Naive B cell (primary cell): ENCODE measurements around the gene FSD1. TPM values are rescaled to one million over a fixed set of nuclear protein-coding genes. Genes with fewer than 3 reads are reported as not detected.

Source experiments
- ATAC-seq, 2 donors: fragments of 150-1000 bp; cut with Tn5 transposase; 2 replicates each; pipeline ENCODE4 v1.10.0; 2021; ENCODE audit warnings: low read depth in 2 of 2, mild to moderate bottlenecking in 2 of 2, moderate library complexity in 2 of 2
- DNase-seq: peaks from one replicate; pipeline ENCODE4 v3.0.0; 2022
- H3K27ac Mint-ChIP-seq, 6 donors: one replicate each; pipeline ENCODE4 v1.8.0; 2020 to 2022; ENCODE audit warnings: mild to moderate bottlenecking in 6 of 6, mixed read lengths in 6 of 6, moderate library complexity in 5 of 6, inconsistent platforms in 2 of 6
- H3K27me3 Mint-ChIP-seq, 3 donors: one replicate each; pipeline ENCODE4 v1.8.0; 2021 to 2022; ENCODE audit warnings: mixed read lengths in 3 of 3, mild to moderate bottlenecking in 1 of 3
- H3K36me3 Mint-ChIP-seq, 2 donors: one replicate each; pipeline ENCODE4 v1.8.0; 2020 to 2022; ENCODE audit warnings: mixed read lengths in 2 of 2, inconsistent platforms in 1 of 2, mild to moderate bottlenecking in 1 of 2
- H3K4me1 Mint-ChIP-seq, 3 donors: one replicate each; pipeline ENCODE4 v1.8.0; 2020 to 2022; ENCODE audit warnings: mixed read lengths in 3 of 3, inconsistent platforms in 1 of 3, mild to moderate bottlenecking in 1 of 3, moderate library complexity in 1 of 3
- H3K4me3 Mint-ChIP-seq, 8 donors: one replicate each; pipeline ENCODE4 v1.8.0; 2020 to 2022; ENCODE audit warnings: mild to moderate bottlenecking in 8 of 8, mixed read lengths in 8 of 8, moderate library complexity in 8 of 8, inconsistent platforms in 2 of 8
- H3K9me3 Mint-ChIP-seq, 7 donors: one replicate each; pipeline ENCODE4 v1.8.0; 2020 to 2022; ENCODE audit warnings: mixed read lengths in 7 of 7, mild to moderate bottlenecking in 5 of 7, inconsistent platforms in 2 of 7, moderate library complexity in 1 of 7
- polyA plus RNA-seq, 6 donors: library from polyadenylated mRNA; unstranded; fragments of 300-500 nt; fragmentation: Illumina TruSeq; gene quantifications; one replicate each; pipeline ENCODE4 v1.2.3, GENCODE V29; 2021; ENCODE audit warnings: low read depth in 6 of 6

FSD1 gene
- polyA plus RNA-seq, 6 donors from 2014 or later = 1.00 to 1.6 (median 1.3) TPM; not detected in 2

DNA sequence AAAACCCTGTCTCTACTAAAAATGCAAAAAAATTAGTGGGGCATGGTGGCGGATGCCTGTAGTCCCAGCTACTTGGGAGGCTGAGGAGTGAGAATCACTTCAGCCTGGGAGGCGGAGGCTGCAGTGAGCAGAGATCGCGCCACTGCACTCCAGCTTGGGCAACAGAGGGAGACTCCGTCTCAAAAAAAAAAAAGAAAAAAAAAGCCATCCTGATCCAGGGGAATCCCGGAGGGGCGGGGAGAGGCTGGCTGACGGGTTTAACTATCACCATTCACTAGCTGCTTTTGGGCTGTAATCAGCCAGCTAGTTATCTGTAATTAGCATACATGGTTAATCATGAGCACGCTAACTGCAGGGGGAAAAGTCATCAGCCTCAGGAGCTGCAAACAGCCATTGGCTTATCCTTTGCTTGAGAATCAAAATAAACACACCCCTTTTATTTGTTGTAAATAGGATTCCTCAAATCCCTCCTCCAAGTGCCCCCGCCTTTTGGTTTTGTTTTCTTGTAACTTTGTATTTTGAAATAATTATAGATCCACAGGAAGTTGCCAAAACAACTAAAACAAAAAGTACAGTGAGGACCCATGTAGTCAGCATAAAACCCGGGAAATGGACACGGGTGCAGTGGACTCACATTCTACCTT is 9.6 kb downstream of the FSD1 start:
- peaks cover 0 to 2% (median 0%) of the 10 kb centered on the region in 3 donors for H3K4me1 Mint-ChIP-seq
- H3K36me3 Mint-ChIP-seq = no peaks in the 10 kb centered on the region
- no peak overlapping the region for H3K4me3 Mint-ChIP-seq
- H3K9me3 Mint-ChIP-seq = peaks cover 0 to 4% (median 0%) of the 10 kb centered on the region in 7 donors
- no peak overlapping the region for H3K27ac Mint-ChIP-seq
- DNase-seq (no peak), ATAC-seq (no peak)
- no peaks in the 10 kb centered on the region for H3K27me3 Mint-ChIP-seq

- H3K27me3 Mint-ChIP-seq = peaks cover 0 to 7% (median 0%) of the 10 kb centered on the region in 3 donors
- H3K9me3 Mint-ChIP-seq = peaks cover 5 to 18% (median 9%) of the 10 kb centered on the region in 7 donors
- ATAC-seq (no peak), DNase-seq (no peak)
- H3K36me3 Mint-ChIP-seq = no peaks in the 10 kb centered on the region
- H3K4me3 Mint-ChIP-seq = no peak overlapping the region
- peaks cover 0 to 11% (median 8%) of the 10 kb centered on the region in 3 donors for H3K4me1 Mint-ChIP-seq
- H3K27ac Mint-ChIP-seq = no peak overlapping the region
Observed at GRCh38 chr19:4316956-4317355, 12.6 kb downstream of the FSD1 start.

- no peaks in the 10 kb centered on the region for H3K36me3 Mint-ChIP-seq
- peaks cover 6 to 19% (median 10%) of the 10 kb centered on the region in 7 donors for H3K9me3 Mint-ChIP-seq
- DNase-seq = no peak
- no peak for ATAC-seq
- peaks cover 0 to 7% (median 0%) of the 10 kb centered on the region in 3 donors for H3K27me3 Mint-ChIP-seq
- peaks cover 0 to 11% (median 8%) of the 10 kb centered on the region in 3 donors for H3K4me1 Mint-ChIP-seq
- peak overlapping the region in 2 of 6 donors; percentile 24 to 54 for H3K27ac Mint-ChIP-seq
- H3K4me3 Mint-ChIP-seq = no peak overlapping the region
Observed at GRCh38 chr19:4318460-4318859, 14.1 kb downstream of the FSD1 start.

- ATAC-seq = no peak
- Mint-ChIP-seq H3K9me3 (peaks cover 6 to 19% (median 10%) of the 10 kb centered on the region in 7 donors), H3K4me3 (no peak overlapping the region), H3K4me1 (peaks cover 0 to 11% (median 8%) of the 10 kb centered on the region in 3 donors), H3K36me3 (no peaks in the 10 kb centered on the region), H3K27ac (peak overlapping the region in 1 of 6 donors; percentile 54), H3K27me3 (peaks cover 0 to 7% (median 0%) of the 10 kb centered on the region in 3 donors)
- no peak for DNase-seq
Observed at GRCh38 chr19:4319067-4319718, 14.8 kb downstream of the FSD1 start.

DNA sequence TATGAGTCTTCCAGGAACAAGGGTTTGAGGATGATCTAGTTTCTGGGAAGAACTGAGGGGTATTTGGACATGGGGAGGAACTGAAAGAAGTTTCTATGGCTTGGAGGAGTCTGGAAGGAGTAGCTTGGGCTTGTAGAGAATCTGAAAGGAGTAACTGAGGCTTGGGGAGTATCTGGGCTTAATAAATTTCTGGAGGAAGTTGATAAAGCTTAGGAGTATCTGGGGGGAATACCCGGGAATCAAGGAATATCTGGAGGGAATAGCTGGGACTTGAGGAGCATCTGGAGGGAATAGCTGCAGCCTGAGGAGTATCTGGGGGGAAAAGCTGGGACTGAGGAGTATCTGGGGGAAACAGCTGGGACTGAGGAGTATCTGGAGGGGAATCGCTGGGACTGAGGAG is 16.0 kb downstream of the FSD1 start:
- DNase-seq = no peak
- no peak for ATAC-seq
- H3K4me1 Mint-ChIP-seq = peaks cover 0 to 14% (median 8%) of the 10 kb centered on the region in 3 donors
- peaks cover 0 to 10% (median 0%) of the 10 kb centered on the region in 3 donors for H3K27me3 Mint-ChIP-seq
- H3K9me3 Mint-ChIP-seq = peaks cover 6 to 21% (median 10%) of the 10 kb centered on the region in 7 donors
- no peaks in the 10 kb centered on the region for H3K36me3 Mint-ChIP-seq
- H3K4me3 Mint-ChIP-seq = no peak overlapping the region
- peak overlapping the region in 3 of 6 donors; percentile 33 to 73 (median 49) for H3K27ac Mint-ChIP-seq

DNA sequence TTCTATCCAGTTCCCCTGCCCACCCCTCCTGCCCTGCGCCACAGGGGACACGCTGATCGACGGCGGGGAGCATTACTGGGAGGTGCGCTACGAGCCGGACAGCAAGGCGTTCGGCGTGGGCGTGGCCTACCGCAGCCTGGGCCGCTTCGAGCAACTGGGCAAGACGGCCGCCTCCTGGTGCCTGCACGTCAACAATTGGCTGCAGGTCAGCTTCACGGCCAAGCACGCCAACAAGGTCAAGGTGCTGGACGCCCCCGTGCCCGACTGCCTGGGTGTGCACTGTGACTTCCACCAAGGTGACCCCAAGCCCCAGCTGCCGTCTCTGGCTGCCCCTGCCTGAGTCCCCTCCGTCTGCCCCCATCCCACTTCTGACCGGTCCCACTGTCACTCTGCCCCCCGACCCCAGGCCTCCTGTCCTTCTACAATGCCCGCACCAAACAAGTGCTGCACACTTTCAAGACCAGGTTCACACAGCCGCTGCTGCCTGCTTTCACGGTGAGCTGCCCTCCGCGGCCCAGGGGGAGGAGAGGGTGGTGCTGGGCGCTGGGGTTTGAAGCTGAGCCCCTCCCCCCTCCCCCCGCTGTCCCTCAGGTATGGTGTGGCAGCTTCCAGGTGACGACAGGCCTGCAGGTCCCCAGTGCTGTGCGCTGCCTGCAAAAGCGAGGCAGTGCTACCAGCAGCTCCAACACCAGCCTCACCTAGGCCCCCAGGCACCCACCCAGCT is 18.7 kb downstream of the FSD1 start:
- ATAC-seq = no peak

GRCh38 chr19:4323692-4324091 is 19.3 kb downstream of the FSD1 start:
- Mint-ChIP-seq H3K4me3 (no peak overlapping the region), H3K36me3 (no peaks in the 10 kb centered on the region), H3K9me3 (peaks cover 6 to 20% (median 12%) of the 10 kb centered on the region in 7 donors), H3K4me1 (peaks cover 23 to 42% (median 32%) of the 10 kb centered on the region in 3 donors), H3K27ac (no peak overlapping the region), H3K27me3 (peaks cover 0 to 38% (median 0%) of the 10 kb centered on the region in 3 donors)
- ATAC-seq = no peak
- DNase-seq = no peak

More for the DNA sequence above, 18.7 kb downstream of the FSD1 start:
- Mint-ChIP-seq H3K27ac (peak overlapping the region in 1 of 6 donors; percentile 37), H3K4me3 (no peak overlapping the region), H3K4me1 (peaks cover 18 to 36% (median 26%) of the 10 kb centered on the region in 3 donors), H3K9me3 (peaks cover 6 to 21% (median 12%) of the 10 kb centered on the region in 7 donors), H3K36me3 (no peaks in the 10 kb centered on the region), H3K27me3 (peaks cover 0 to 33% (median 0%) of the 10 kb centered on the region in 3 donors)
- DNase-seq = no peak

- Mint-ChIP-seq H3K4me3 (peak overlapping the region in 2 of 8 donors; percentile 43 to 75), H3K9me3 (peaks cover 5 to 19% (median 12%) of the 10 kb centered on the region in 7 donors), H3K27me3 (peaks cover 0 to 36% (median 0%) of the 10 kb centered on the region in 3 donors), H3K36me3 (no peaks in the 10 kb centered on the region), H3K27ac (peak overlapping the region in 1 of 6 donors; percentile 70), H3K4me1 (peaks cover 25 to 40% (median 31%) of the 10 kb centered on the region in 3 donors)
- no peak for DNase-seq
- ATAC-seq = no peak
Observed at GRCh38 chr19:4324228-4324627, 19.8 kb downstream of the FSD1 start.

- peak overlapping the region in 3 of 6 donors; percentile 26 to 92 (median 34) for H3K27ac Mint-ChIP-seq
Observed at GRCh38 chr19:4326215-4326836, 21.9 kb downstream of the FSD1 start.

DNA sequence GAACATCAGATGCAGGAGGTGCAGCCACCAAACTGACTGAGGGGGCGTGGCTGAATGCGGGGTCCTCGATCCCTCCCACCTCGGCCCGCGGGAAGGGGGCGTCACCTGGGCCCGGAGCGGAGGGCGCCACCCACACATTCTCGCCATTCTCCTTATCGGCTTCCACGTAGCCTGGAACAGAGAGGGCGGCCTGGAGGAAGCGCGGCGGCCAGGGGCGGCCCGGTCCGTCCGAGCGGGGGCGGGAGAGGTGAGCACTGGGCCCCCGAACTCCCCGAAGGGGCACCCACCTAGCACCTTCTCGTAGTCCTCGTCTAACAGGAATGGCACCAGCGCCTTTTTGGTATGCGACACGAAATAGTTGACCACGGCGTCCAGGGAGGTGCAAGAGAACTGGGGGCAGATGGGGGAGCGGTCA is 22.4 kb downstream of the FSD1 start:
- Mint-ChIP-seq H3K27me3 (peaks cover 0 to 31% (median 0%) of the 10 kb centered on the region in 3 donors), H3K4me1 (peaks cover 25 to 34% (median 28%) of the 10 kb centered on the region in 3 donors), H3K4me3 (peak overlapping the region in 6 of 8 donors; percentile 60 to 93 (median 83)), H3K36me3 (no peaks in the 10 kb centered on the region), H3K27ac (peak overlapping the region in 2 of 6 donors; percentile 92 to 96), H3K9me3 (peaks cover 0 to 11% (median 2%) of the 10 kb centered on the region in 7 donors)
- ATAC-seq (no peak), DNase-seq (no peak)

More at GRCh38 chr19:4326215-4326836, 21.9 kb downstream of the FSD1 start:
- Mint-ChIP-seq H3K9me3 (peaks cover 0 to 15% (median 2%) of the 10 kb centered on the region in 7 donors), H3K27me3 (peaks cover 0 to 31% (median 0%) of the 10 kb centered on the region in 3 donors), H3K4me3 (peak overlapping the region in 7 of 8 donors; percentile 40 to 90 (median 80)), H3K4me1 (peaks cover 25 to 34% (median 28%) of the 10 kb centered on the region in 3 donors), H3K36me3 (no peaks in the 10 kb centered on the region)
- DNase-seq = no peak
- no peak for ATAC-seq

- ATAC-seq (no peak), DNase-seq (peak; percentile 27)
- peaks cover 0 to 11% (median 0%) of the 10 kb centered on the region in 7 donors for H3K9me3 Mint-ChIP-seq
- no peaks in the 10 kb centered on the region for H3K36me3 Mint-ChIP-seq
- H3K27ac Mint-ChIP-seq = peak overlapping the region in 4 of 6 donors; percentile 38 to 96 (median 77)
- peaks cover 0 to 31% (median 0%) of the 10 kb centered on the region in 3 donors for H3K27me3 Mint-ChIP-seq
- peaks cover 25 to 34% (median 28%) of the 10 kb centered on the region in 3 donors for H3K4me1 Mint-ChIP-seq
- peak overlapping the region; percentile 75 to 93 (median 84) for H3K4me3 Mint-ChIP-seq
Observed at GRCh38 chr19:4327252-4327876, 23.0 kb downstream of the FSD1 start.

GRCh38 chr19:4327877-4328242 is 23.5 kb downstream of the FSD1 start:
- no peak for DNase-seq
- no peaks in the 10 kb centered on the region for H3K36me3 Mint-ChIP-seq
- peak overlapping the region; percentile 75 to 93 (median 84) for H3K4me3 Mint-ChIP-seq
- peak in 1 of 2 donors; percentile 1 for ATAC-seq
- H3K4me1 Mint-ChIP-seq = peaks cover 25 to 34% (median 28%) of the 10 kb centered on the region in 3 donors
- H3K27ac Mint-ChIP-seq = peak overlapping the region in 3 of 6 donors; percentile 63 to 98 (median 96)
- H3K9me3 Mint-ChIP-seq = peaks cover 0 to 11% (median 0%) of the 10 kb centered on the region in 7 donors
- H3K27me3 Mint-ChIP-seq = peaks cover 0 to 31% (median 0%) of the 10 kb centered on the region in 3 donors
